SU-DHL-6 (cell line): ENCODE data around the gene KIF3B.

Source experiments
- H2AFZ ChIP-seq: fragments of 200-600 bp; sonication (generic); 2 replicates; pipeline ENCODE4 v1.6.1; 2014; ENCODE audit warnings: low read depth, mild to moderate bottlenecking, moderate library complexity, mixed read lengths, antibody characterized with exemption, low read length; ENCODE audit not compliant: severe bottlenecking
- H3F3A ChIP-seq: fragments of 200-600 bp; shearing (Covaris generic); 2 replicates; pipeline ENCODE4 v1.6.0; 2016; ENCODE audit warnings: antibody characterized with exemption, mild to moderate bottlenecking; ENCODE audit not compliant: insufficient read depth
- H3K27ac ChIP-seq: fragments of 200-600 bp; sonication (generic); 2 replicates; pipeline ENCODE4 v1.5.1; 2016; ENCODE audit warnings: low read depth, mild to moderate bottlenecking, low read length, moderate library complexity, mixed read lengths
- H3K27me3 ChIP-seq: fragments of 200-600 bp; sonication (generic), shearing (Covaris generic); 2 replicates; pipeline ENCODE4 v1.6.0; 2014; ENCODE audit warnings: mild to moderate bottlenecking, low read length
- H3K36me3 ChIP-seq: fragments of 200-600 bp; sonication (generic); 2 replicates; pipeline ENCODE4 v1.6.1; 2014; ENCODE audit warnings: mild to moderate bottlenecking, low read length, mixed read lengths
- H3K4me2 ChIP-seq: fragments of 300-600, 200-600 bp; shearing (Covaris generic), sonication (generic); 2 replicates; pipeline ENCODE4 v1.6.0; 2014; ENCODE audit warnings: low read length, low read depth, mild to moderate bottlenecking; ENCODE audit not compliant: poor library complexity, severe bottlenecking
- H3K4me3 ChIP-seq: fragments of 200-600 bp; sonication (generic); 2 replicates; pipeline ENCODE4 v1.5.1; 2014; ENCODE audit warnings: antibody characterized with exemption, low read length, mild to moderate bottlenecking, mixed read lengths; ENCODE audit not compliant: insufficient read depth, poor library complexity, severe bottlenecking
- H3K79me2 ChIP-seq: fragments of 200-600 bp; sonication (generic); 2 replicates; pipeline ENCODE4 v1.6.1; 2014; ENCODE audit warnings: mild to moderate bottlenecking, low read length, moderate library complexity; ENCODE audit not compliant: insufficient read depth
- H3K9ac ChIP-seq: fragments of 200-600 bp; sonication (generic); 2 replicates; pipeline ENCODE4 v1.7.0; 2014; ENCODE audit warnings: mild to moderate bottlenecking, low read length
- H3K9me2 ChIP-seq: fragments of 200-600 bp; sonication (generic); replicated peaks from 2 replicates; pipeline ENCODE4 v1.6.1; 2014; ENCODE audit warnings: low read length; ENCODE audit not compliant: insufficient read depth
- H3K9me3 ChIP-seq: fragments of 200-600 bp; sonication (generic); 2 replicates; pipeline ENCODE4 v1.6.1; 2014; ENCODE audit warnings: low read length, mixed read lengths; ENCODE audit not compliant: insufficient read depth
- H4K20me1 ChIP-seq: fragments of 200-600 bp; sonication (generic); 2 replicates; pipeline ENCODE4 v1.6.1; 2014; ENCODE audit warnings: low read depth, mild to moderate bottlenecking, antibody characterized with exemption, low read length, moderate library complexity, mixed read lengths
- EZH2phosphoT487 ChIP-seq: fragments of 200-600 bp; sonication (generic), shearing (Covaris generic); conservative IDR thresholded peaks from 2 replicates; pipeline ENCODE4 v1.6.1; 2018; ENCODE audit warnings: mild to moderate bottlenecking, antibody characterized with exemption, low read length, moderate library complexity, mixed read lengths
- TF ChIP-seq, protein P1 (sequence below): fragments of 200-600 bp; sonication (generic); IDR thresholded peaks from one replicate; pipeline ENCODE4 v1.5.1; 2017; ENCODE audit warnings: antibody characterized with exemption, mild to moderate bottlenecking, low read length, moderate library complexity; ENCODE audit not compliant: insufficient read depth, poor library complexity, severe bottlenecking

The KIF3B gene

DNA sequence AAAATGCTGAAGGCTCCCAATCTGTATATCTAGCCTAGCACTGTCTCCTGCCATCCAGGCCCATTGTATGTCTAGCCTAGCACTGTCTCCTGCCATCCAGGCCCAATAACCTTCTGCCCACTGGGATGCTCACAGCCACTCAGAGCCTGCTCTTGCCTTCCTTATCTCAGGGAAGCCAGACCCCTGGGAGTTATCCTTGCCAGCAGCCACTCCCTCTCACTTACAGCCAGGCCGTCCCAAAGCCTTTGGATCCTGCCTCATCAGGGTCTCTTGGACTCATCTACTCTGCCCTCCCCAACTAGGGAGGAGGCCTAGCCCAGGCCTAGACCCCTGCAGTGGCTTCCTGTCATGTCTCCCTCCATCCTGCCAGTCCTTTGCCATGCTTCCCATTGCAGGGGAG is 37.3 kb downstream of the KIF3B start:
- H3K36me3 ChIP-seq: peaks cover 16% of the 10 kb centered on the region; the same call in 1 of the 2 replicates
- H3K27ac ChIP-seq: no peak overlapping the region
- TF ChIP-seq, protein P1, sequence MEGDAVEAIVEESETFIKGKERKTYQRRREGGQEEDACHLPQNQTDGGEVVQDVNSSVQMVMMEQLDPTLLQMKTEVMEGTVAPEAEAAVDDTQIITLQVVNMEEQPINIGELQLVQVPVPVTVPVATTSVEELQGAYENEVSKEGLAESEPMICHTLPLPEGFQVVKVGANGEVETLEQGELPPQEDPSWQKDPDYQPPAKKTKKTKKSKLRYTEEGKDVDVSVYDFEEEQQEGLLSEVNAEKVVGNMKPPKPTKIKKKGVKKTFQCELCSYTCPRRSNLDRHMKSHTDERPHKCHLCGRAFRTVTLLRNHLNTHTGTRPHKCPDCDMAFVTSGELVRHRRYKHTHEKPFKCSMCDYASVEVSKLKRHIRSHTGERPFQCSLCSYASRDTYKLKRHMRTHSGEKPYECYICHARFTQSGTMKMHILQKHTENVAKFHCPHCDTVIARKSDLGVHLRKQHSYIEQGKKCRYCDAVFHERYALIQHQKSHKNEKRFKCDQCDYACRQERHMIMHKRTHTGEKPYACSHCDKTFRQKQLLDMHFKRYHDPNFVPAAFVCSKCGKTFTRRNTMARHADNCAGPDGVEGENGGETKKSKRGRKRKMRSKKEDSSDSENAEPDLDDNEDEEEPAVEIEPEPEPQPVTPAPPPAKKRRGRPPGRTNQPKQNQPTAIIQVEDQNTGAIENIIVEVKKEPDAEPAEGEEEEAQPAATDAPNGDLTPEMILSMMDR: no peak
- no peak for TF ChIP-seq EZH2phosphoT487
- H3K79me2 ChIP-seq: peaks cover 27% of the 10 kb centered on the region
- no peak overlapping the region for H3K4me2 ChIP-seq
- peaks cover 4% of the 10 kb centered on the region; the same call in 1 of the 2 replicates for H4K20me1 ChIP-seq
- no peaks in the 10 kb centered on the region for H3K27me3 ChIP-seq
- peaks cover 9% of the 10 kb centered on the region; the same call in 1 of the 2 replicates for H3F3A ChIP-seq
- no peaks in the 10 kb centered on the region for H3K9me3 ChIP-seq
- H3K9ac ChIP-seq: no peak overlapping the region
- no peak overlapping the region for H3K4me3 ChIP-seq
- no peak overlapping the region for H2AFZ ChIP-seq
- no peaks in the 10 kb centered on the region for H3K9me2 ChIP-seq

DNA sequence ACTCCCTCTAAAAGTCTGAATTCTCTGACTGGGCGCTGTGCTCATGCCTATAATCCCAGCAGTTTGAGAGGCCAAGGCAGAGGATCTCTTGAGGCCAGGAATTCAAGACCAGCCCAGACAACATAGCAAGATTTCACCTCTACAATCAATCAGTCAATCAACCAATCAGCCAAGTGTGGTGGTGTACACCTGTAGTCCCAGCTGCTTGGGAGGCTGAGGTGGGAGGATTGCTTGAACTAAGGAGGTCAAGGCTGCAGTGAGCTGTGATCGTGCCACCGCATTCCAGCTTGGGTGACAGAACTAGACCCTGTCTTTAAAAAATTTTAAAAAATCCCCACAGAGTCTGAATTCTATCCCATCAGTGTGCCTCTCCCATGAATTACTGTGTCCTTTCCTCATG is 37.9 kb downstream of the KIF3B start:
- Histone ChIP-seq H3K9me3 (no peaks in the 10 kb centered on the region), H3K36me3 (peaks cover 19% of the 10 kb centered on the region; the same call in 1 of the 2 replicates), H3F3A (peaks cover 9% of the 10 kb centered on the region; the same call in 1 of the 2 replicates), H3K9me2 (no peaks in the 10 kb centered on the region), H3K4me3 (no peak overlapping the region), H3K4me2 (no peak overlapping the region), H3K27me3 (no peaks in the 10 kb centered on the region), H2AFZ (no peak overlapping the region), H3K27ac (no peak overlapping the region), H3K9ac (no peak overlapping the region), H3K79me2 (peaks cover 26% of the 10 kb centered on the region), H4K20me1 (peaks cover 4% of the 10 kb centered on the region; the same call in 1 of the 2 replicates)
- no peak for TF ChIP-seq EZH2phosphoT487
- TF ChIP-seq, protein P1: no peak

DNA sequence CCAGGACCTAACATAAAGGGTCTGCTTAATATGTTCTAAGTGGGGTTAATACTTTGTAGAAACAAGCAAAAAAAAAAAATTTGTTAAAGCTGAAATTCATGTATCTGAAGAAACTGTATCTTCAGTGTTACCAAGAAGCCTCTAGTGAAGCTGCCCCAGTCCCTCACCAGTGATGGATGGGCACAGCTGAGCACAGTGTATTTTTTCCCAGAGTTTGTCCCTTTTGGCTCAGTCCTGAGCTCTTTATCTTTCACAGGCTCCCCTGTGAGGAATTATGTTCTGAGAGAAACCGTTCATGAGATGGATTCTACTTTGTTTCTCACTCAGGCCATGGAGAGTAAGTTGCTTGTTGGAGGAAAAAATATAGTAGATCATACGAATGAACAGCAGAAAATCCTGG is 38.4 kb downstream of the KIF3B start:
- Histone ChIP-seq H3K9me3 (no peaks in the 10 kb centered on the region), H3K4me3 (no peak overlapping the region), H3K27ac (no peak overlapping the region), H3K4me2 (no peak overlapping the region), H3K27me3 (no peaks in the 10 kb centered on the region), H3K36me3 (peaks cover 23% of the 10 kb centered on the region; the same call in 1 of the 2 replicates), H3F3A (peaks cover 9% of the 10 kb centered on the region; the same call in 1 of the 2 replicates), H3K9me2 (no peaks in the 10 kb centered on the region), H2AFZ (no peak overlapping the region), H4K20me1 (peaks cover 4% of the 10 kb centered on the region; the same call in 1 of the 2 replicates), H3K79me2 (peaks cover 26% of the 10 kb centered on the region), H3K9ac (no peak overlapping the region)
- TF ChIP-seq, protein P1: no peak
- no peak for TF ChIP-seq EZH2phosphoT487
